Activated naive CD8-positive, alpha-beta T cell (primary cell): ENCODE measurements around the gene ANKRD65.
"Not testable (repeated sequence)": the region's sequence is repeated elsewhere in the genome, so short reads cannot be mapped to it uniquely, and the experiment has no call there.

Experiments used
- H3K27ac Mint-ChIP-seq: one replicate; pipeline ENCODE4 v1.8.0; 2021; ENCODE audit warnings: mixed read lengths
- H3K27me3 Mint-ChIP-seq: one replicate; pipeline ENCODE4 v1.8.0; 2021; ENCODE audit warnings: mixed read lengths
- H3K36me3 Mint-ChIP-seq: one replicate; pipeline ENCODE4 v1.8.0; 2021; ENCODE audit warnings: mixed read lengths
- H3K4me1 Mint-ChIP-seq: one replicate; pipeline ENCODE4 v1.8.0; 2021; ENCODE audit warnings: low read depth, mixed read lengths
- H3K4me3 Mint-ChIP-seq: one replicate; pipeline ENCODE4 v1.8.0; 2021; ENCODE audit warnings: mild to moderate bottlenecking, mixed read lengths
- H3K9me3 Mint-ChIP-seq: one replicate; pipeline ENCODE4 v1.8.0; 2021; ENCODE audit warnings: low read depth, mixed read lengths

The ANKRD65 gene

GRCh38 chr1:1370094-1370493, 51.0 kb downstream of the ANKRD65 start:
- peaks cover 13% of the 10 kb centered on the region for H3K4me1 Mint-ChIP-seq
- not testable (repeated sequence) for H3K36me3 Mint-ChIP-seq, H3K27ac Mint-ChIP-seq, H3K4me3 Mint-ChIP-seq, H3K27me3 Mint-ChIP-seq, H3K9me3 Mint-ChIP-seq
